Neural crest cell (in vitro differentiated cells): ENCODE data around the gene IFI35. TPM values are rescaled to one million over a fixed set of nuclear protein-coding genes. Genes with fewer than 3 reads are reported as not detected.

Experiments used
- DNase-seq: peaks from one replicate; pipeline ENCODE4 v3.0.0; 2021; ENCODE audit warnings: low read depth, mixed read lengths, low spot score
- H3K27ac Mint-ChIP-seq: one replicate; pipeline ENCODE4 v1.8.0; 2021; ENCODE audit warnings: mild to moderate bottlenecking, mixed read lengths; ENCODE audit not compliant: unreplicated experiment
- H3K27me3 Mint-ChIP-seq: 2 replicates; pipeline ENCODE4 v1.8.0; 2021; ENCODE audit warnings: low read depth, mild to moderate bottlenecking, mixed read lengths
- H3K36me3 Mint-ChIP-seq: 2 replicates; pipeline ENCODE4 v1.8.0; 2021; ENCODE audit warnings: low read depth, mild to moderate bottlenecking, mixed read lengths
- H3K4me1 Mint-ChIP-seq: 2 replicates; pipeline ENCODE4 v1.8.0; 2021; ENCODE audit warnings: mixed read lengths
- H3K4me3 Mint-ChIP-seq: one replicate; pipeline ENCODE4 v1.8.0; 2021; ENCODE audit warnings: mild to moderate bottlenecking, mixed read lengths
- H3K9me3 Mint-ChIP-seq: 2 replicates; pipeline ENCODE4 v1.8.0; 2021; ENCODE audit warnings: mixed read lengths
- CTCF ChIP-seq: fragments of 200-600 bp; sonication (generic); conservative IDR thresholded peaks from 2 replicates; pipeline ENCODE4 v1.5.0; 2021; ENCODE audit warnings: antibody characterized with exemption, mild to moderate bottlenecking
- total RNA-seq: library from RNA; stranded (reverse); gene quantifications from 2 replicates; pipeline ENCODE4 v1.2.1, GENCODE V29; 2021

IFI35 gene
- total RNA-seq, 1 donor from 2014 or later = 0.91 TPM

- H3K9me3 Mint-ChIP-seq = no peaks in the 10 kb centered on the region
- peaks cover 2% of the 10 kb centered on the region for H3K36me3 Mint-ChIP-seq
- peaks cover 49% of the 10 kb centered on the region for H3K4me1 Mint-ChIP-seq
- no peak for TF ChIP-seq CTCF
- DNase-seq = no peak
- H3K4me3 Mint-ChIP-seq = no peak overlapping the region
- H3K27me3 Mint-ChIP-seq = no peaks in the 10 kb centered on the region
- peak overlapping the region; percentile 94 for H3K27ac Mint-ChIP-seq
Observed at GRCh38 chr17:43015579-43015978, 9.0 kb downstream of the IFI35 start.

DNA sequence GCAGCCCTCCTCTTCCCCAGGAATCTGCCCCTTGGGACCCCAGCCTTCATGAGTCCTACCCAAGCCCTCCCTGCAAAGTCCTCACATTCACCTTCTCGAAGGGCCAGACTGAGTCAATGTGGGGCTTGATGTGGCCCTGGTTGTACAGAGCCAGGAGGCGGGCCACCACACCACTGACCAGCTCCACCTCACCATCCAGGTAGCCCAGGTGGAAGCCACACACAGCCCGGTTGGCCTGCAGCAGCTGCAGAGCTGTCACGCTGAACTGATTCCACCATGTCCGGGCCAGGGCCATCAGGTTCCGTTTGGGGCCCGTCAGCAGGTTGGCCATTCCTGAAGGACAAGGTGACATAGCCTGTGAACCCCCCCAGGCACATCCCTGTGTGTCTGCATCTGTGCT, 9.6 kb downstream of the IFI35 start:
- TF ChIP-seq CTCF = no peak
- H3K36me3 Mint-ChIP-seq = peaks cover 2% of the 10 kb centered on the region
- no peak for DNase-seq
- H3K27ac Mint-ChIP-seq = peak overlapping the region; percentile 43
- no peak overlapping the region for H3K4me3 Mint-ChIP-seq
- peaks cover 51% of the 10 kb centered on the region for H3K4me1 Mint-ChIP-seq
- no peaks in the 10 kb centered on the region for H3K27me3 Mint-ChIP-seq
- H3K9me3 Mint-ChIP-seq = no peaks in the 10 kb centered on the region

GRCh38 chr17:43018008-43018853, 11.6 kb downstream of the IFI35 start:
- DNase-seq = peak; percentile 40
- Mint-ChIP-seq H3K27me3 (no peaks in the 10 kb centered on the region), H3K9me3 (no peaks in the 10 kb centered on the region), H3K4me1 (peaks cover 52% of the 10 kb centered on the region), H3K4me3 (peak overlapping the region; percentile 68), H3K36me3 (peaks cover 2% of the 10 kb centered on the region), H3K27ac (peak overlapping the region; percentile 37)
- no peak for TF ChIP-seq CTCF

- Mint-ChIP-seq H3K9me3 (no peaks in the 10 kb centered on the region), H3K27ac (no peak overlapping the region), H3K27me3 (no peaks in the 10 kb centered on the region), H3K4me1 (peaks cover 52% of the 10 kb centered on the region), H3K4me3 (peak overlapping the region; percentile 68), H3K36me3 (peaks cover 2% of the 10 kb centered on the region)
- no peak for DNase-seq
- no peak for TF ChIP-seq CTCF
Observed at GRCh38 chr17:43018932-43019331, 12.3 kb downstream of the IFI35 start.

DNA sequence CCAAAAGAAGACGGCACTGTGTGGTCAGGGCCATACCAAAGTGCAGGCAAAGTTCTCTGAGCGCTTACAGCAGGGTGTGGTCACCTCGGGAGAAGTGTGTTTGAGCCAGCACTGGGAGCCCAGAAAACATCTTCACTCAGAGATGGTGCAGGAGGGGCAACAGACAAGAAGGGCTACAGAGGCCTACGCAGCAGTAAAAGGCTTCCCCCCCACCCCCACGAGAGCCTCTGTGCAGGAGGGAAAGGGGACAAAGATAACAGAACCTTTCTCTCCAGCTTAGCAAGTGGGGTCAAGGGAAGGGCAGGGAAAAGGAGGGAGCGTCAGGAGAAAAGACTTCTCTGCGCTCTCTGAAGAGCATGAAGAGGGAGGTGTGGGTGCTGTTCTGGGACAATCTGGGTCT, 12.8 kb downstream of the IFI35 start:
- no peak for DNase-seq
- Mint-ChIP-seq H3K4me1 (peaks cover 56% of the 10 kb centered on the region), H3K9me3 (no peaks in the 10 kb centered on the region), H3K27me3 (peaks cover 2% of the 10 kb centered on the region), H3K4me3 (peak overlapping the region; percentile 91), H3K27ac (no peak overlapping the region), H3K36me3 (peaks cover 2% of the 10 kb centered on the region)
- TF ChIP-seq CTCF = no peak
